Progenitor cell of endocrine pancreas (in vitro differentiated cells): ENCODE data around the gene PIMREG. TPM values are rescaled to one million over a fixed set of nuclear protein-coding genes. Genes with fewer than 3 reads are reported as not detected.

Experiments
- DNase-seq: peaks from one replicate; pipeline ENCODE4 v3.0.0; 2021; ENCODE audit warnings: low spot score; ENCODE audit not compliant: unreplicated experiment
- H3K27ac Mint-ChIP-seq: 2 replicates; pipeline ENCODE4 v1.8.0; 2021; ENCODE audit warnings: mild to moderate bottlenecking, moderate library complexity, mixed read lengths
- H3K27me3 Mint-ChIP-seq: 2 replicates; pipeline ENCODE4 v1.8.0; 2021; ENCODE audit warnings: mixed read lengths
- H3K36me3 Mint-ChIP-seq: 2 replicates; pipeline ENCODE4 v1.8.0; 2022; ENCODE audit warnings: mixed read lengths; ENCODE audit not compliant: insufficient read depth
- H3K4me1 Mint-ChIP-seq: 2 replicates; pipeline ENCODE4 v1.8.0; 2021; ENCODE audit warnings: low read depth, mixed read lengths
- H3K4me3 Mint-ChIP-seq: 2 replicates; pipeline ENCODE4 v1.8.0; 2021; ENCODE audit warnings: low read depth, mild to moderate bottlenecking, moderate library complexity, mixed read lengths
- H3K9me3 Mint-ChIP-seq: 2 replicates; pipeline ENCODE4 v1.8.0; 2021; ENCODE audit warnings: low read depth, mixed read lengths
- CTCF ChIP-seq: fragments of 200-600 bp; sonication (generic); IDR thresholded peaks from one replicate; pipeline ENCODE4 v1.5.0; 2021; ENCODE audit warnings: antibody characterized with exemption, mild to moderate bottlenecking; ENCODE audit not compliant: unreplicated experiment
- total RNA-seq: library from RNA; stranded (reverse); gene quantifications from 2 replicates; pipeline ENCODE4 v1.2.1, GENCODE V29; 2021

Gene PIMREG
- total RNA-seq, 1 donor from 2014 or later, result 13.8 TPM

- H3K9me3 Mint-ChIP-seq, result no peaks in the 10 kb centered on the region
- H3K36me3 Mint-ChIP-seq, result no peaks in the 10 kb centered on the region
- DNase-seq, result no peak
- TF ChIP-seq CTCF, result no peak
- no peak overlapping the region for H3K27ac Mint-ChIP-seq
- H3K27me3 Mint-ChIP-seq, result peaks cover 11% of the 10 kb centered on the region
- H3K4me3 Mint-ChIP-seq, result no peak overlapping the region
- peaks cover 6% of the 10 kb centered on the region for H3K4me1 Mint-ChIP-seq
Observed at GRCh38 chr17:6423931-6424330, 20.3 kb upstream of the PIMREG start.

DNA sequence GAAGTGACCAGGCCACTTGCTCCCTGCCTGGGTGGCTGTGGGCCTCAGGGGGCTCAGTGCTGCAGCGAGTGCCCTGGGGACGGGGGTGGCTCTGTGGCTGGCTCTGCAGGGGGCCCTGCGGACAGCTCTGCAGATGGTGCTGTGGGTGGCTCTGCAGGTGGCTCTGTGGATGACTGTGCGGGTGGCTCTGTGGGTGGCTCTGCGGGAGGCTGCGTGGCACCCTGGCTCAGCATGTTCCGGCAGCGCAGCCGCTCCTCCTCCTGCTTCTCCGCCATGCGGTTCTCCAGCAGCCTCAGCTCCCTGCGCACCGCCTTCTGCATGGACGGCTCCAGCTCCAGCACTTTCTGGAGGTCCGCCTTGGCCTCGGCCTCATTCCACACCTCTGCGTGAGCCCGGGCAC is 18.8 kb upstream of the PIMREG start:
- Mint-ChIP-seq H3K27ac (no peak overlapping the region), H3K4me1 (peaks cover 2% of the 10 kb centered on the region), H3K9me3 (peaks cover 4% of the 10 kb centered on the region), H3K27me3 (peaks cover 11% of the 10 kb centered on the region), H3K36me3 (no peaks in the 10 kb centered on the region), H3K4me3 (no peak overlapping the region)
- TF ChIP-seq CTCF, result no peak
- DNase-seq, result no peak

- no peak overlapping the region for H3K27ac Mint-ChIP-seq
- no peak overlapping the region for H3K4me3 Mint-ChIP-seq
- H3K36me3 Mint-ChIP-seq, result no peaks in the 10 kb centered on the region
- DNase-seq, result no peak
- H3K27me3 Mint-ChIP-seq, result peaks cover 11% of the 10 kb centered on the region
- H3K9me3 Mint-ChIP-seq, result peaks cover 4% of the 10 kb centered on the region
- no peak for TF ChIP-seq CTCF
- H3K4me1 Mint-ChIP-seq, result peaks cover 1% of the 10 kb centered on the region
Observed at GRCh38 chr17:6426356-6427101, 17.7 kb upstream of the PIMREG start.

GRCh38 chr17:6427279-6427781 is 16.9 kb upstream of the PIMREG start:
- Mint-ChIP-seq H3K4me3 (no peak overlapping the region), H3K9me3 (peaks cover 4% of the 10 kb centered on the region), H3K27ac (no peak overlapping the region), H3K4me1 (peaks cover 1% of the 10 kb centered on the region), H3K27me3 (peaks cover 11% of the 10 kb centered on the region), H3K36me3 (no peaks in the 10 kb centered on the region)
- TF ChIP-seq CTCF, result no peak
- DNase-seq, result no peak

DNA sequence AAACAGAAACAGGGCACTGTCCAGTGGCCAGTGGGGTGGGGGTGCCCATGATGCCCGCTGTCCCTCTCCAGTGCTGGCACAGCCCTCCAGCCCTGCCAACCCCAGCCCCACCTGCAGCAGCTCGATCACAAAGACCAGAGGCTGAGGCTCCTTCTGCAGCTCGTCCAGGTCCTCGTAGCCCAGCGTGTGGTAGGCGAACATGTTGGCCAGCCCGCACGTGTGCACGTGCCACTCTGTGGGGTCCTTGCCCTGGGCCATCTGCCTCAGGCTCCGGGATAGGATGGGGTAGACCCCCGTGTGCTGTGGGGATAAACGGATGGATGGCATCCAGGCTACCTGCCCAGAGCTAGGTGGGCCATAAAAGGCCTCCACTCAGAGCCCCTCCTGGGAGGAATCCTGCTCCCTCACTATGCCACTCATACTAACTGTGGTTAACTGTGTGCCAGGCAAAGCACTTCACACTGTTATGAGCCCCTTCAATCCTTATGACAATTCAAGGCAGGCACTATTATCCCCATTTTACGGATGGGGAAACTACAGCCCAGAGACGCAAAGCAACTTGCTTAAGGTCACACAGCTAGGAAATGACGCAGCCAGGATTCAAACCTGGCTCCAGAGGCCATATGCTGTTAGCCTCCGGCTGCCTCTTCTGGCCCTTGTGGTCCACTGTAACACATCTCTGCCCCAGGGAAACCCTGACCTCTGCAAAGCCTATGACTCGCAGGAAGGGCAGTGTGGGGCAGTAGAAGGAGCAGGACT is 15.9 kb upstream of the PIMREG start:
- TF ChIP-seq CTCF, result no peak
- peaks cover 4% of the 10 kb centered on the region for H3K9me3 Mint-ChIP-seq
- H3K27ac Mint-ChIP-seq, result no peak overlapping the region
- H3K4me1 Mint-ChIP-seq, result peaks cover 1% of the 10 kb centered on the region
- no peak overlapping the region for H3K4me3 Mint-ChIP-seq
- DNase-seq, result no peak
- no peaks in the 10 kb centered on the region for H3K36me3 Mint-ChIP-seq
- peaks cover 8% of the 10 kb centered on the region for H3K27me3 Mint-ChIP-seq
